GM12891 (cell line): Measurements from ENCODE around the gene MPZL1.
"Not testable (repeated sequence)": the region's sequence is repeated elsewhere in the genome, so short reads cannot be mapped to it uniquely, and the experiment has no call there.

Experiments used
- DNase-seq: peaks from one replicate; pipeline ENCODE4 v3.0.0; 2011; ENCODE audit warnings: low spot score; ENCODE audit not compliant: insufficient read length
- FAIRE-seq: peaks from 2 replicates; lab custom pipeline; 2011; peaks lifted over from hg19 to GRCh38; lab: Jason Lieb, UNC
- PAX5 ChIP-seq: IDR thresholded peaks from 2 replicates; pipeline ENCODE4 v1.6.1; 2011; ENCODE audit warnings: low read length, moderate library complexity, mild to moderate bottlenecking; ENCODE audit not compliant: insufficient read depth, severe bottlenecking
- POLR2A ChIP-seq: IDR thresholded peaks from 2 replicates; pipeline ENCODE4 v1.6.1; 2011; ENCODE audit warnings: low read depth, low read length, control low read depth
- POLR2AphosphoS5 ChIP-seq: IDR thresholded peaks from 2 replicates; pipeline ENCODE4 v1.6.1; 2011; ENCODE audit warnings: low read depth, low read length, control low read depth
- POU2F2 ChIP-seq: IDR thresholded peaks from 2 replicates; pipeline ENCODE4 v1.6.1; 2011; ENCODE audit warnings: low read depth, mild to moderate bottlenecking, control low read depth, low read length, moderate library complexity
- SPI1 ChIP-seq: IDR thresholded peaks from 2 replicates; pipeline ENCODE4 v1.6.1; 2011; ENCODE audit warnings: low read depth, low read length, control low read depth
- TAF1 ChIP-seq: IDR thresholded peaks from 2 replicates; pipeline ENCODE4 v1.6.1; 2011; ENCODE audit warnings: low read depth, low read length, control low read depth

The MPZL1 gene

DNA sequence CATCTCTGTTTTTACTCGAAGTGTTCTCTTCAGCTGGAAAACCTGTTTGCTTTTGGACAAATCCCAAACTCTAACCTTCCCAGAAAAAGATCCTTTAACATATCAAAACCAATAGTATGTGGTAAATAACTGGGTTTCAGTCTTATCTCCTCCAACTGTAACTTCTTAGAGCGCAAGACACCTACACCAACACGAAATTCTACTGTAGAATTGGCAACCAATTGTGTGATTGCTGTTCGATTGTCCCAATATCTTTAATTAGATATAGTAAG lies 5.8 kb upstream of the MPZL1 start:
- FAIRE-seq = no peak
- DNase-seq = no peak
- TF ChIP-seq POLR2A (no peak), POLR2AphosphoS5 (no peak), POU2F2 (no peak), SPI1 (no peak), TAF1 (no peak), PAX5 (no peak)

DNA sequence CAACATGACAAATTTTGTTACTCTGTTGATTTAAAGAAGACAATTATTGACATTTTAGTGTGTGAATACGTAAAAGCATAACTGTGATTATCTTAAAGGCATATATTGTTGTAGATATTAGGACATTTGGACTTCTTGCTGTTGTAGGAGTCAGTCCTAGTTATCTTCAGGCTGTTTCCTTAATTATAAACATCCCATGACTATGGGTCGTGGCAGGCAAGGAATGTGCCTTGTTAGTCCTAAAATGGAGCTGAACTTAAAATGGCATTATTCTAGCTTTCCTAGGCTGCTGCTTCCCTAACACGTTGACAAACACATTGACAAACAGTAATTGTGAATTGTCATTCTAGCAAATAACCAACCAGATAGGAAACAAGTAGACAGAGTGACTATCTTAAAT lies 4.4 kb upstream of the MPZL1 start:
- TF ChIP-seq POLR2AphosphoS5 (no peak), POLR2A (no peak), PAX5 (no peak), POU2F2 (no peak), TAF1 (no peak), SPI1 (no peak)
- DNase-seq = no peak
- FAIRE-seq = no peak

DNA sequence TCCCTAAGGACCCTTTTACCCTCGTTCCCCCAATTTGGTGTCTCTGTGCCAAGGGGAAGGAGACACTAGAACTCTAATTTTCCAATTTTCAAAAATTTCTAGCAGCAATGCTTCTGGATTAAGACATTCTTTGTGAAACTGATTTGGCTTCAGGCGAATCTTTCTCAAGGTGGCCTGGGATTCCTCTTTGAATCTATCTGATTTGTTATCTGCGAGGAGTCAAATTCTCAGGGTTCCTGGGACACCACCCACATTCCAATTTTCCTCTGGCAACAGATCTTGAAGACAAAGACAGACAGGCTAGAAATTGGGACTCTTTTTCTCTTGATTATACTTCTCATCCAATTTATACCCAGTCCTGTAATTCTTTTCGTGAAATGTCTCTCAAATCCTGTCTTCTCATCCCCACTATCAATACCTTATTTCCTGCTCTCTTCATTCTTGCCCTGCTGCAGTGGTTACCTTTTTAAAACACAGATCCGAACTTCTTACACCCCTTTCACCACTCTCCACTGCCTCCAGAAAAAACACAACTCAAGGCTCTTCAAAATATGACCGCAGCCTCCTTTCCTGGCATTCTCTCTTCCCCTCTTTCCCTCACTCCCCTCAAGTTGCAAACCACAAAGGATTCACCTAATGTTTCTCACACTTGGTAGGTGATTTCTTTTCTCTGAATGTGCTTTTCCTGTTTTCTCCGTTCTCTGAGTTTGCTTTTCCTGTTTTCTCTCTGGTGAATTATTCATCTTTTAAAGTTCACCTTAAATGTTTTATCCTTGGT lies 2.7 kb upstream of the MPZL1 start:
- FAIRE-seq (no peak), DNase-seq (no peak)
- TF ChIP-seq PAX5 (no peak), POLR2A (no peak), SPI1 (no peak), TAF1 (no peak), POU2F2 (no peak), POLR2AphosphoS5 (no peak)

DNA sequence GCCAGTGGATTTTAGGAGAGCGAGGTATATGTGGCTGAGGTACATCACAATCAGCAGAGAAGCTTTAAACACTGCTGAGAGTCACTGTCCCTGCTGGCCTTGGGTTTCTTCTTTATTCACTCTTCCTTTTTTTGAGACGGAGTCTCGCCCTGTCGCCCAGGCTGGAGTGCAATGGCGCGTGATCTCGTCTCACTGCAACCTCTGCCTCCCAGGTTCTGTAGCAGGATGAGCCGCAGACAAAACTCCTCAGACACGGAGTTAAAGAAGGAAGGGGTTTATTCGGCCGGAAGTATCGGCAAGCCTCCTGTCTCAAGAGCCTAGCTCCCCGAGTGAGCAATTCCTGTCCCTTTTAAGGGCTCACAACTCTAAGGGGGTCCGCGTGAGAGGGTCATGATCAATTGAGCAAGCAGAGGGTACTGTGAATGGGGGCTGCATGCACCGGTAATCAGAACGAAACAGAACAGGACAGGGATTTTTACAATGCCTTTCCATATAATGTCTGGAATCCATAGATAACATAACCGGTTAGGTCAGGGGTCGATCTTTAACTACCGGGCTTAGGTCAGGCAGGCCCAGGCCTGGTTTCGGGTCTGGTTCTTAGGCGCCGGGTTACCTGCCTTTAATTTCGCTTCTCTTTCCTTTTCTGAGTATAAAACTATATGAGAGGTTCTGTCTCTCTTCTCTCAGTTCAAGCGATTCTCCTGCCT lies 1.9 kb upstream of the MPZL1 start:
- DNase-seq, FAIRE-seq: not testable (repeated sequence)
- TF ChIP-seq SPI1 = peak; percentile 63

DNA sequence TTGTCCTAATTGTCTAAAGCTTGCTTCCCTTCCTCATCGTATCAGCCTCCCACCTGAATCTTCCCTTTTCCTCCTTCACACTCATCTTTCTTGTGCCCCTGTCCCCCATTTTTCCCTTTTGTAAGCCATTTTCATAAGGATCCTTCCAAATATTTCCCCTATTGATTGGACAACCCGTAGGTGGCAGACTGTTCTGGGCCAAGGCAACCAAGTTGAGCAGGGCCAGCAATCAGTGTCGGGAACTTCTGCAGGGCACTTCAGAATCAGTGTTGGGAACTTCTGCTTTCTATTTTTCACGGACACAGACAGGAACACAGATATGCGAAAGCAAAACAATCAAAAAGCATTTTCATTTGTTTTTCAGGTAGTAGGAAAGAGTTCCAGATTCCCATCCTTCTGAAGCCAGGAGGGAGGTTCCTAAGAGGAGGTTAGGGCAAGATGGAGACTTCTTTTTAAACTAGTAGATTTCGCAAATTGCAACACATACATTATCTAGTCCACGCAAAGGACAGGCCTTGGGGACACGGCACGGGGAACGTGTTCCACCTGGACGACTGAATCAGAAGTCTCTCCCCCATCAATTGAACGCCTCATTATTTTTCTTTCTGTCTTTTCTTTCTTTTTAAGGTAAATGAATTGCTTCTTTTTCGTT lies 691 bp upstream of the MPZL1 start:
- TF ChIP-seq POLR2A = no peak
- no peak for TF ChIP-seq TAF1
- TF ChIP-seq PAX5 = no peak
- no peak for TF ChIP-seq POLR2AphosphoS5
- no peak for TF ChIP-seq SPI1
- TF ChIP-seq POU2F2 = no peak
- DNase-seq (no peak), FAIRE-seq (no peak)

DNA sequence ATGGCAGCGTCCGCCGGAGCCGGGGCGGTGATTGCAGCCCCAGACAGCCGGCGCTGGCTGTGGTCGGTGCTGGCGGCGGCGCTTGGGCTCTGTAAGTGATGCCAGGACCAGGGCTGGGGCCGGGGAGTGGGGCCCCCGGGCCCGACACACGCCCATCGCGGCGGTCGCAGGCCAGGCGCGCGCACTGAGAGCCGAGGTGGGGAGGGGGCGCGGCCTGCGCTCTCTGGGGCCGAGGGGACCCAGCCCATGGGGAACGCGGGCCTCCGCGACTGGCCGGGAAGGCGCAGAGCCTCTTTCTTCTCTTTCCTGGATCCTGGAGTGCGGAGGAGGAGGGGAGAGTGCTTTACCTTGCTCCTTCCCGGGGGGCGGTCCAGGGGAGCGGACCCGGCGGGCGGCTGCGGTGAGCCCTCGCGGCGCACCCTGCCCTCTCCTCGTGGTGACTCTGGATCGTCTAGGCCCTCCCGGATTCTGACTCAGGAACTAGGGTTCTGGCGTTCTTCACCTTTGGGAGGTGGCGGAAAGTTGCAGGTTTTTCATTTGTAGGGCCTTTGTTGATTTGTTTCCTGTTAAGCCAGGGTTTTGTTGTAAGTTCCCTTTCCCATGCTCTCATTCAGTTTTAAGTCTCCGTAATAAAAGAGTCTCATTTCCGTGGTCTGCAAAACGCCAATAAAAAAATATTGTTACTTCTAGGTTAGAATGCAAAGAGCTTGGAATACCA lies 529 bp downstream of the MPZL1 start:
- TF ChIP-seq TAF1 (no peak), POLR2AphosphoS5 (no peak), POU2F2 (no peak), PAX5 (no peak), POLR2A (no peak)
- DNase-seq = no peak
- FAIRE-seq = peak; percentile 5

DNA sequence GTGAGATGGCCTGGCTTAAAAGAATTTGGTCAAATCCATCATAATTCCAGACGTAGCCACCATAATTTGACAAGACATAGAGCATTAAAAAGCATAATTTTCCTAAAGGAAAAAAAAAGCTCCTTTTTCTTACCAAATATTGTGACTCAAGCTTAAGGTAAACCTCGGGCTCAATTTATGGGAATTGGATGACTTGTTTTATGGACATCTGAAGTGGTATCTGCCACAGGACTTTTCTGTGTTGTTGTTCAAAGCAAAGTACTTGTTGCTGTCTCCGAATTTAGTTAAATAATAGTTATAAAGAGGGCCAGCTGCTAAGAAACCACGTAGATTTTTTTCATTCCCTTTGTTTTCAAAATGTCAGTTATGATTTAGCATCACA lies 1.1 kb downstream of the MPZL1 start:
- no peak for DNase-seq
- TF ChIP-seq PAX5 = no peak
- no peak for TF ChIP-seq POLR2AphosphoS5
- no peak for FAIRE-seq

DNA sequence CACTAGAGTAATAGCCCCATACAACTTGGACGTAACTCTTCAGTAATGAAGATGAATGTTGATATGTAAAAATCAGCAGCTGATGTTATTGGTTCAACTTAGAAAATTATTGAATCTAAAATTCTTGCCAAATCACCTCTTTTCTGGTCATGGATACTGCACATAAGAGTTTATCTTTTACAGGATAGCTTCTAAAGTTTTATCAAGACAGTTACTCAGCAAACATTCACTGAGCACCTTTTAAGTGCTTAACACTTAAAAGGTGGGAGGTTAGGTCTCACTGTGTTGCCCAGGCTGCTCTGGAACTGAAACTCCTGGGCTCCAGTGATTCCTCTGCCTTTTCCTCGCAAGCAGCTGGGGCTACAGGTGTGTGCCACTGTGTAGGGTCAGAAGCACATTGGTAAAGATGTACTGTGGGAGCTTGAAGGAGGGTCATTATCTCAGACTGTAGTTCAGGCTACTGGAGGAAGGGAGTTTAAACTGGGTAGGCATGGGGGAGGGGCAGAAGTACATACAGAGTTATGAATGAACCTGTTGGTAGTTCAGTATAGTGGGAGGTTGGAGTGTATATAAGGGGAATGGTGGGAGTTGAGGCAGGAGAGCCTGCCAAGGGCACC lies 2.0 kb downstream of the MPZL1 start:
- FAIRE-seq (peak; percentile 57), DNase-seq (no peak)

DNA sequence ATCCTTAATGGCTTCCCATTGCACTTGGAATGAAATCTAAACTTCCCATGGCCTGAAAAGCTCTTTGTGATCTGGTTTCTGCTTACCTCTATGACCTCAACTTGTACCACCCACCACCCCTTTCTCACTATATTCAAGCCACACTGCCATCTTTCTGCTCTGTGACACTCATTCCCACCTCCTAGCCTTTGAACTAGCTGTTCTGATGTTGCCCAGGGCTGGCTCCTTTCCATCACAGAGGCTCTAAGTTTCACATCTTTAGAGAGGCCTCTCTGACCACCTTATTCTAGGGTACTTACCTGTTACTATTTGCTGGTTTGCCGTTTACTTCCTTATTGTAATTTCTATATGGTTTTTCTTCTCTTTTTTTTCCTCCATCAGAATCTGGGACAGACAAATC lies 4.2 kb downstream of the MPZL1 start:
- no peak for DNase-seq

More for the DNA sequence above, 2.0 kb downstream of the MPZL1 start:
- no peak for TF ChIP-seq PAX5
- TF ChIP-seq POLR2A = no peak
- no peak for TF ChIP-seq POU2F2
- no peak for TF ChIP-seq POLR2AphosphoS5
- no peak; the same call in 1 of the 2 replicates for TF ChIP-seq SPI1
- TF ChIP-seq TAF1 = no peak

More for the DNA sequence above, 4.2 kb downstream of the MPZL1 start:
- FAIRE-seq = no peak
- TF ChIP-seq PAX5 = no peak
- no peak for TF ChIP-seq POLR2A
- TF ChIP-seq SPI1 = no peak
- TF ChIP-seq POLR2AphosphoS5 = no peak
- TF ChIP-seq POU2F2 = no peak
- TF ChIP-seq TAF1 = no peak
